Measurements from ENCODE around the gene TLCD3B.

- TF ChIP-seq CTCF (conservative IDR thresholded peaks at IDR 0.05) = no peak
- TF ChIP-seq ZFX (IDR thresholded peaks at IDR 0.05) = no peak
Observed at GRCh38 chr16:29982560-29983419, 48.3 kb downstream of the TLCD3B start.
